ENCODE data around the gene COL4A2. TPM values are rescaled to one million over a fixed set of nuclear protein-coding genes. Genes with fewer than 3 reads are reported as not detected.

COL4A2 gene
- total RNA-seq, 1 donor from 2014 or later, result not detected

DNA sequence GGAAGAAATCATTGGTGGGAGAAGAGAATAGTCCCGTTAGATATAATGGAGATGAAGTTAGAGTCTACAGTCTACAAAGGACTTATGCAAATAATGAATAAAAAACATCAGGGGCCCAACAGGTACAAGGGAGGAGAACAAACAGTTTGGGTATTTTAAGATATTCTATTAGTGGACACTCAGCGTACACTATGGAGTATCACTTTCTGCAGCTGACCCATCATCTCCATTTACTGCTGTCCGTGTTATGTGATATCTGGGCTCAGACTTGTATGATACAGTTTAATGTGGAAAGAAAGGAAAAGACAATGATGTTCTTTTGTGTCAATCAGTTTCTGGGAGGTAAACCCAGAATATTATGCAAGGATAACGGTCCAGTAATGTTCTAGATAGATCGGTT, 128.2 kb downstream of the COL4A2 start:
- ATAC-seq (ENCODE audit: low read depth) (no peak), DNase-seq (no peak)
- no peaks in the 10 kb centered on the region for H3K4me1 Mint-ChIP-seq
- TF ChIP-seq, protein P1, sequence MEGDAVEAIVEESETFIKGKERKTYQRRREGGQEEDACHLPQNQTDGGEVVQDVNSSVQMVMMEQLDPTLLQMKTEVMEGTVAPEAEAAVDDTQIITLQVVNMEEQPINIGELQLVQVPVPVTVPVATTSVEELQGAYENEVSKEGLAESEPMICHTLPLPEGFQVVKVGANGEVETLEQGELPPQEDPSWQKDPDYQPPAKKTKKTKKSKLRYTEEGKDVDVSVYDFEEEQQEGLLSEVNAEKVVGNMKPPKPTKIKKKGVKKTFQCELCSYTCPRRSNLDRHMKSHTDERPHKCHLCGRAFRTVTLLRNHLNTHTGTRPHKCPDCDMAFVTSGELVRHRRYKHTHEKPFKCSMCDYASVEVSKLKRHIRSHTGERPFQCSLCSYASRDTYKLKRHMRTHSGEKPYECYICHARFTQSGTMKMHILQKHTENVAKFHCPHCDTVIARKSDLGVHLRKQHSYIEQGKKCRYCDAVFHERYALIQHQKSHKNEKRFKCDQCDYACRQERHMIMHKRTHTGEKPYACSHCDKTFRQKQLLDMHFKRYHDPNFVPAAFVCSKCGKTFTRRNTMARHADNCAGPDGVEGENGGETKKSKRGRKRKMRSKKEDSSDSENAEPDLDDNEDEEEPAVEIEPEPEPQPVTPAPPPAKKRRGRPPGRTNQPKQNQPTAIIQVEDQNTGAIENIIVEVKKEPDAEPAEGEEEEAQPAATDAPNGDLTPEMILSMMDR (IDR thresholded peaks at IDR 0.05), result no peak
- intact Hi-C loops (cut with micrococcal nuclease), result no loop called here
- H3K9me3 Mint-ChIP-seq, result no peaks in the 10 kb centered on the region
- H3K36me3 Mint-ChIP-seq (ENCODE audit: low read depth), result no peaks in the 10 kb centered on the region
- H3K27ac Mint-ChIP-seq, result no peak overlapping the region
- CTCF ChIA-PET, result no interaction called here
- POLR2A ChIA-PET, result no interaction called here
- peaks cover 17% of the 10 kb centered on the region for H3K27me3 Mint-ChIP-seq
- H3K4me3 Mint-ChIP-seq, result no peak overlapping the region

DNA sequence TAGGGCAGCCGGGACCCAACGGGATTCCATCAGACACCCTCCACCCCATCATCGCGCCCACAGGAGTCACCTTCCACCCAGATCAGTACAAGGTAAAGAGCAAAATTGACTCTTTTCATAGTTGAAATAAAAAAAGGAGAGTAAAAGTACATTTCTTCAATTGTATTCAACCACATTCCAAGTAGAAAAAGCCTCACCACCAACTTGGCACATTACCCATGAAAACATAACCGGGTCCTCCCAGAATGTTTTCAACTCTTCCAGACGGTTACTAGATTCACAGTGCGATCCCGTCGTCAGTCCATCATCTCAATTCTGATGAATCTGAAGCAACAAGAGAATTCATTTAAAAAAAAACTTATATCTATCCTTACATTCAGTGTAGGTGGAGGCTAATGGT, 129.2 kb downstream of the COL4A2 start:
- ChIA-PET CTCF (no interaction called here), POLR2A (no interaction called here)
- DNase-seq (no peak), ATAC-seq (ENCODE audit: low read depth) (no peak)
- H3K27me3 Mint-ChIP-seq, result peaks cover 19% of the 10 kb centered on the region
- H3K27ac Mint-ChIP-seq, result no peak overlapping the region
- intact Hi-C loops (cut with micrococcal nuclease), result no loop called here
- H3K4me3 Mint-ChIP-seq, result no peak overlapping the region
- TF ChIP-seq, protein P1 (IDR thresholded peaks at IDR 0.05), result no peak
- no peaks in the 10 kb centered on the region for H3K4me1 Mint-ChIP-seq
- H3K36me3 Mint-ChIP-seq (ENCODE audit: low read depth), result no peaks in the 10 kb centered on the region
- H3K9me3 Mint-ChIP-seq, result no peaks in the 10 kb centered on the region

DNA sequence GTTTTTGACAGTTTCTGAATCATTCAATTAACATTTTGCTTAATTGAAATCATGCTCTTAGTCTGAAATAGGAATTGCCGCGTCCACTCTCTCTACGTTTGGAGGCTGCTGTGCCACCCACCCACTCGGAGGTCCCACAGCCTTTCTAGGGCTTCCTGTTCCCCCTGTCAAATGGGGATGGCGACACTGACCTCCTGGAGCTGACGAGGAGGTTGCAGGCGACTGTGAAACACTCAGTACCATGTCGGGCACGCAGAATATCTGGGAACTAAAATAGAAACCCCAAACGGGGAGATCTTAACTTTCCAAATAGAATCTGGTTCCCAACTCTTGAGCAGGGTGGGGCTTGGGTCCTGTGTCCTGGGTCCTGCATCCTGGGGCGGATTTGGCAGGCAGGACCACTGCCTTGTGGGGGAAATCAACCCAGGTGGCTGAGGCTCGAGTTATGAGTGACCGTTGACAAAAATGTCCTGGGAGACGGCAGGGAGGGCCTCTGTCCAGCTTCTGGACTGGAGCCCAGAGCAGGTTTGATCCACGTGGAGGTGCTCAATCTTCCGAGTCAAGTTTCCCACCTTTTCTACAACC, 129.8 kb downstream of the COL4A2 start:
- ChIA-PET POLR2A (no interaction called here), CTCF (no interaction called here)
- DNase-seq (no peak), ATAC-seq (ENCODE audit: low read depth) (no peak)
- Mint-ChIP-seq H3K4me3 (no peak overlapping the region), H3K27ac (no peak overlapping the region), H3K4me1 (no peaks in the 10 kb centered on the region), H3K9me3 (no peaks in the 10 kb centered on the region), H3K36me3 (ENCODE audit: low read depth) (no peaks in the 10 kb centered on the region), H3K27me3 (peaks cover 18% of the 10 kb centered on the region)
- TF ChIP-seq, protein P1 (IDR thresholded peaks at IDR 0.05), result no peak
- intact Hi-C loops (cut with micrococcal nuclease), result no loop called here

DNA sequence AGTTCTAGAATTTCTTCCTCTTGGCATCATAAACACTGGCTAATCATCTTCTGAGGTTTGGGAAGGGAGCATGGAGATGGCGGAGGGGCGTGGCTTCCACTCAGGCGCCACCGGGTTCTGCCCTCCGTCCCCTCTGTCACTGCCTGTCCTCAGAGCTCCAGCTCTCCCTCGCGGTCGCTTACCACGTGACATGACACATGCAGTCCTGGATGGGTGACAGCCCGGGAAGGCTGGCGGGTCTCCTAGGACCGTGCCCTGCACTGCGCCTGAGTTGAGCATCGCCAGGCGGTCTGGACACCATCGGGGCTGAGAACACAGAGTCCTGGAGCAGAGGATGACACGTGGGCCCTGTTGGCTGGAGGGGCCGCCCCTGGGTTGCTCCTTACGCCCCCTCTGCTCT, 131.1 kb downstream of the COL4A2 start:
- no peak overlapping the region for H3K27ac Mint-ChIP-seq
- peaks cover 17% of the 10 kb centered on the region for H3K27me3 Mint-ChIP-seq

DNA sequence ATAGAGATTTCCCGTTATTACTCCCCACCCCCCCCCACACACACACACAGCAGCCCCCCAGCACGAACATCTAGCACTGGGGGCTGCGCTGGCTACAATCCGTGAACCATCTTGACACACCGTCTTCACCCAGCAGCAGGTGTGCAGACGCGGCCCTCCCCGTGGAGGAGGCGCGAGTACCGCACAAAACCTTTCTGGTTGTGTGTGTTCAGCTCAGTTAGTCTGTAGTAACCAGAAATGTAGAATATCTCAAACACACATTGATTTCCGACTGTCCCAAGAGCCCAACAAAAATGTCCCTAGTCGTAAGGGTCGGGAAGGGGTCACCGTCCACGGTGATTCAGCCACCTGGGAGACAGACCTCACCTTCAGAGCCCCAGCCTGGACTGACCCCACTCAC, 131.7 kb downstream of the COL4A2 start:
- no peak for ATAC-seq (ENCODE audit: low read depth)
- H3K9me3 Mint-ChIP-seq, result no peaks in the 10 kb centered on the region
- no peak for DNase-seq
- intact Hi-C loops (cut with micrococcal nuclease), result no loop called here
- ChIA-PET POLR2A (no interaction called here), CTCF (no interaction called here)
- H3K27me3 Mint-ChIP-seq, result peaks cover 16% of the 10 kb centered on the region
- no peaks in the 10 kb centered on the region for H3K4me1 Mint-ChIP-seq
- no peaks in the 10 kb centered on the region for H3K36me3 Mint-ChIP-seq (ENCODE audit: low read depth)
- no peak overlapping the region for H3K27ac Mint-ChIP-seq
- no peak overlapping the region for H3K4me3 Mint-ChIP-seq
- TF ChIP-seq, protein P1 (IDR thresholded peaks at IDR 0.05), result no peak

More for the DNA sequence above, 131.1 kb downstream of the COL4A2 start:
- CTCF ChIA-PET, result no interaction called here
- DNase-seq, result no peak
- H3K9me3 Mint-ChIP-seq, result no peaks in the 10 kb centered on the region
- H3K4me1 Mint-ChIP-seq, result no peaks in the 10 kb centered on the region
- no peak for ATAC-seq (ENCODE audit: low read depth)
- H3K36me3 Mint-ChIP-seq (ENCODE audit: low read depth), result no peaks in the 10 kb centered on the region
- no peak overlapping the region for H3K4me3 Mint-ChIP-seq
- intact Hi-C loops (cut with micrococcal nuclease), result no loop called here
- TF ChIP-seq, protein P1 (IDR thresholded peaks at IDR 0.05), result no peak
- POLR2A ChIA-PET, result no interaction called here
